Hepatocyte (in vitro differentiated cells): Measurements from ENCODE around the gene LMCD1. TPM values are rescaled to one million over a fixed set of nuclear protein-coding genes. Genes with fewer than 3 reads are reported as not detected.

ENCODE experiments used
- DNase-seq: peaks from one replicate; pipeline ENCODE4 v3.0.0-alpha.2; 2016; ENCODE audit warnings: low spot score
- H2AFZ ChIP-seq: fragments of 200-600 bp; sonication (generic); 2 replicates; pipeline ENCODE4 v1.6.0; 2016; ENCODE audit warnings: antibody characterized with exemption, mild to moderate bottlenecking
- H3K27ac ChIP-seq: fragments of 200-600 bp; sonication (generic); 2 replicates; pipeline ENCODE4 v1.5.1; 2016; ENCODE audit warnings: mild to moderate bottlenecking
- H3K27me3 ChIP-seq: fragments of 200-600 bp; sonication (generic); 2 replicates; pipeline ENCODE4 v1.6.1; 2016
- H3K36me3 ChIP-seq: fragments of 200-600 bp; sonication (generic); replicated peaks from 2 replicates; pipeline ENCODE4 v1.5.1; 2016; ENCODE audit warnings: low read depth; ENCODE audit not compliant: insufficient read depth
- H3K4me1 ChIP-seq: fragments of 200-600 bp; sonication (generic); 2 replicates; pipeline ENCODE4 v1.5.1; 2016; ENCODE audit warnings: mild to moderate bottlenecking, moderate library complexity; ENCODE audit not compliant: insufficient read depth
- H3K4me2 ChIP-seq: fragments of 200-600 bp; sonication (generic); 2 replicates; pipeline ENCODE4 v1.6.0; 2016
- H3K4me3 ChIP-seq: fragments of 200-600 bp; sonication (generic); 2 replicates; pipeline ENCODE4 v1.5.1; 2016; ENCODE audit warnings: mild to moderate bottlenecking
- H3K79me2 ChIP-seq: fragments of 200-600 bp; sonication (generic); 2 replicates; pipeline ENCODE4 v1.6.0; 2017; ENCODE audit warnings: mild to moderate bottlenecking
- H3K9me2 ChIP-seq: fragments of 200-600 bp; sonication (generic); replicated peaks from 2 replicates; pipeline ENCODE4 v1.6.0; 2017; ENCODE audit warnings: mild to moderate bottlenecking; ENCODE audit not compliant: insufficient read depth
- H3K9me3 ChIP-seq: fragments of 200-600 bp; sonication (generic); 2 replicates; pipeline ENCODE4 v1.5.1; 2016; ENCODE audit warnings: low read depth, mild to moderate bottlenecking
- H4K20me1 ChIP-seq: fragments of 200-600 bp; sonication (generic); 2 replicates; pipeline ENCODE4 v1.6.0; 2016; ENCODE audit warnings: mild to moderate bottlenecking; ENCODE audit not compliant: insufficient read depth, poor library complexity, severe bottlenecking
- CTCF ChIP-seq: fragments of 200-600 bp; sonication (generic); IDR thresholded peaks from 2 replicates; pipeline ENCODE4 v1.5.1; 2016; ENCODE audit warnings: antibody characterized with exemption, mild to moderate bottlenecking; ENCODE audit not compliant: poor library complexity
- EZH2 ChIP-seq: fragments of 200-600 bp; sonication (generic); IDR thresholded peaks from 2 replicates; pipeline ENCODE4 v1.6.1; 2016; ENCODE audit warnings: antibody characterized with exemption, mild to moderate bottlenecking, borderline replicate concordance
- EZH2phosphoT487 ChIP-seq: fragments of 200-600 bp; sonication (generic); IDR thresholded peaks from one replicate; pipeline ENCODE4 v1.6.1; 2018; ENCODE audit warnings: antibody characterized with exemption, mild to moderate bottlenecking, low read depth, moderate library complexity; ENCODE audit not compliant: unreplicated experiment, severe bottlenecking
- WGBS: methylation state at CpG from one replicate; pipeline ENCODE4 v1.1.6; 2016; ENCODE audit warnings: low lambda C conversion rate; ENCODE audit errors: missing lambda C conversion rate; 5-methylcytosine and 5-hydroxymethylcytosine counted together
- polyA plus RNA-seq: library from polyadenylated mRNA; unstranded; fragments of >200 nt; fragmentation: Nextera tagmentation; extraction: Ambion mirVana; gene quantifications from 2 replicates; pipeline ENCODE4 v1.2.1, GENCODE V29; 2016
- total RNA-seq: library from RNA; depleted of rRNA; stranded (reverse); fragments of >200 nt; gene quantifications from 2 replicates; pipeline ENCODE4 v1.2.3, GENCODE V29; 2014

Gene LMCD1
- total and polyA plus RNA-seq, 2 experiments from 2014 or later = 195 to 347 TPM

DNA sequence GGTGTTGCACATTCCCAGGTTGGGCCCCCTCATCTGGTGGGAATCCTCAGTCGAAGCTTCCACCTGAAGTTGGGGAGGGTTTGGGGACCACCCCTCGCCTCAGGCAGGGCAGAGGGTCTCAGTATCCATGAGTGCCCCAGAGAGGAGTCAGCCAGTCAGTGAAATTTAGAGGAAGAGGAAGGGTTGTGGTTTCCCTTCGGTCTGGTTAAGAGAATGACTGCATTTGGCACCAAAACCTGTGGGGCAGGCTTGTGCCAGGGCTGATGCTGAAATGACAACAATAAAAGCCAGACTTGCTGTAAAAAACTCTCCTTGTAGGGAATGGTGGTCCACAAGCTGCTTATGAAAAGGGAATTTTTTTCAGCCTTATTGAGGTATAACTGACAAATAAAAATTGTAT lies 22.6 kb downstream of the LMCD1 start:
- Histone ChIP-seq H3K9me3 (no peaks in the 10 kb centered on the region), H3K4me3 (no peak overlapping the region), H3K27me3 (no peaks in the 10 kb centered on the region), H3K4me1 (peaks cover 29% of the 10 kb centered on the region), H4K20me1 (no peaks in the 10 kb centered on the region), H3K4me2 (no peak overlapping the region), H3K27ac (no peak overlapping the region), H3K9me2 (no peaks in the 10 kb centered on the region), H2AFZ (no peak overlapping the region), H3K79me2 (peaks cover 23% of the 10 kb centered on the region), H3K36me3 (no peaks in the 10 kb centered on the region)
- no peak for DNase-seq
- 86% methylated on average over 3 of the region's 3 CpGs for WGBS
- no peak for TF ChIP-seq EZH2
- no peak for TF ChIP-seq EZH2phosphoT487
- TF ChIP-seq CTCF = no peak

DNA sequence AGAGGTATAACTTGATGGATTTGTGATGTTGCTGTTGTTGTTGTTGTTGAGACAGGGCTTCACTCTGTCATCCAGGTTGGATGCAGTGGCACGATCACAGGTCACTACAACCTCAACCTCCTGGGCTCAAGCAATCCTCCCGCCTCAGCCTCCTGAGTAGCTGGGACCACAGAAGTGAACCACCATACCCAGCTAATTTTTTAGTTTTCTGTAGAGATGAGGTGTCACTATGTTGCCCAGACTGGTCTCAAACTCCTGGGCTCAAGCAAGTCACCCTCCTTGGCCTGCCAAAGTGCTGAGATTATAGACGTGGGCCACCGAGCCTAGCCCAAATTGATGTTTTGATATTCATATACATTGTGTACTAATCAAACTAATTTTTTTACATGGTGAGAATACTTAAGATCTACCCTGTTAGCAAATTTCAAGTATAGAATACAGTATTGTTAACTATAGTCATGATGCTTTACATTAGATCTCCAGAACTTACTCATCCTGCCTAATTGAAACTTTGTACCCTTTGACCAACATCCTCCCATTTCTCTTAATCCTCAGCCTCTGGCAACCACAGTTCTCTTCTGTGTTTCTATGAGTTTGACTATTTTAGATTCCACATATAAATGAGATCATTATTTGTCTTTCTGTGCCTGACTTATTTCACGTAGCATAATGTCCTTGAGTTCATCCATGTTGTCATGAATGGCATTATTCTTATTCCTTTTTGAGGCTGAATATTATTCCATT lies 23.2 kb downstream of the LMCD1 start:
- no peak overlapping the region for H3K27ac ChIP-seq

GRCh38 chr3:8525893-8526292 lies 24.3 kb downstream of the LMCD1 start:
- Histone ChIP-seq H3K4me2 (no peak overlapping the region), H3K9me3 (no peaks in the 10 kb centered on the region), H3K27me3 (no peaks in the 10 kb centered on the region), H3K4me1 (peaks cover 43% of the 10 kb centered on the region), H3K79me2 (peaks cover 23% of the 10 kb centered on the region), H3K27ac (no peak overlapping the region), H4K20me1 (no peaks in the 10 kb centered on the region), H3K4me3 (no peak overlapping the region), H2AFZ (no peak overlapping the region), H3K36me3 (no peaks in the 10 kb centered on the region), H3K9me2 (no peaks in the 10 kb centered on the region)
- WGBS = 88% methylated on average over 3 of the region's 3 CpGs
- DNase-seq = no peak
- TF ChIP-seq EZH2 (no peak), EZH2phosphoT487 (no peak), CTCF (no peak)

More for the DNA sequence above, 23.2 kb downstream of the LMCD1 start:
- TF ChIP-seq EZH2 = no peak
- no peak for TF ChIP-seq EZH2phosphoT487
- no peak for TF ChIP-seq CTCF
- H3K4me3 ChIP-seq = no peak overlapping the region
- no peaks in the 10 kb centered on the region for H3K36me3 ChIP-seq
- H3K9me2 ChIP-seq = no peaks in the 10 kb centered on the region
- no peak for DNase-seq
- peaks cover 23% of the 10 kb centered on the region for H3K79me2 ChIP-seq
- H2AFZ ChIP-seq = no peak overlapping the region
- 94% methylated on average over 5 of the region's 5 CpGs for WGBS
- no peak overlapping the region for H3K4me2 ChIP-seq
- no peaks in the 10 kb centered on the region for H3K27me3 ChIP-seq
- H3K4me1 ChIP-seq = peaks cover 35% of the 10 kb centered on the region
- H3K9me3 ChIP-seq = no peaks in the 10 kb centered on the region
- no peaks in the 10 kb centered on the region for H4K20me1 ChIP-seq
